Ishikawa (cell line): ENCODE data around the gene FAM181B.

Experiments used
- EP300 ChIP-seq: IDR thresholded peaks from 2 replicates; pipeline ENCODE4 v1.6.1; 2012; ENCODE audit warnings: borderline replicate concordance
- REST ChIP-seq: IDR thresholded peaks from 2 replicates; pipeline ENCODE4 v1.6.1; 2012; ENCODE audit warnings: low read depth, mild to moderate bottlenecking
- TAF1 ChIP-seq: IDR thresholded peaks from 2 replicates; pipeline ENCODE4 v1.6.1; 2012; ENCODE audit warnings: low read depth, mild to moderate bottlenecking
- TCF12 ChIP-seq: IDR thresholded peaks from 2 replicates; pipeline ENCODE4 v1.6.1; 2012; ENCODE audit warnings: low read depth
- USF1 ChIP-seq: IDR thresholded peaks from 2 replicates; pipeline ENCODE4 v1.6.1; 2012
- YY1 ChIP-seq: IDR thresholded peaks from 2 replicates; pipeline ENCODE4 v1.6.1; 2012; ENCODE audit warnings: low read depth
- TF ChIP-seq, protein P1 (sequence below): IDR thresholded peaks from 2 replicates; pipeline ENCODE4 v1.6.1; 2012

DNA sequence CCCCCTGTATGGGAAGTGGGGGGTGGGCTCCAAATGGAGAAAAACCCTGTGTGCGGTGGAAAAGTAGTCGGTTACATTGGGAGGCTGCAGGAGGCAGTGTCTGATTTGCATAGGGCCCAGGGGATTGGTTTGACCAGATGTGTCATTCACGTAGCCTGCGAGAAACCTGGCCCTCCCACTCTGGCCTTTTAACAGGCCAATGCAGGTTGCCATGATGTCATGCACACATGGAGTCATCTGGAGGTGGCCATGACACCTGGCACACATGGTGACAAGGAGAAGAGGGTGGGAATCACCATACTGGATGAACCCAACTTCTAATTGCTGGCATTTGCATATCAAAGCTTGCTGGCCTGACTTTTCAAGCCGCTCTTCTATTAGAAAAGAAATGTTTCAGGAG lies 50.6 kb downstream of the FAM181B start:
- no peak for TF ChIP-seq TCF12
- TF ChIP-seq EP300: no peak
- TF ChIP-seq REST: no peak
- TF ChIP-seq, protein P1, sequence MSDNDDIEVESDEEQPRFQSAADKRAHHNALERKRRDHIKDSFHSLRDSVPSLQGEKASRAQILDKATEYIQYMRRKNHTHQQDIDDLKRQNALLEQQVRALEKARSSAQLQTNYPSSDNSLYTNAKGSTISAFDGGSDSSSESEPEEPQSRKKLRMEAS: no peak
- no peak for TF ChIP-seq YY1
- TF ChIP-seq TAF1: no peak
- TF ChIP-seq USF1: no peak
